GM19035 (cell line): ENCODE data around the gene COL6A2.
"Not testable (repeated sequence)": the region's sequence is repeated elsewhere in the genome, so short reads cannot be mapped to it uniquely, and the experiment has no call there.

Experiments used
- ATAC-seq: cut with Tn5 transposase; IDR thresholded peaks from one replicate; pipeline ENCODE4 v1.9.1; 2021; ENCODE audit not compliant: unreplicated experiment

COL6A2 gene

DNA sequence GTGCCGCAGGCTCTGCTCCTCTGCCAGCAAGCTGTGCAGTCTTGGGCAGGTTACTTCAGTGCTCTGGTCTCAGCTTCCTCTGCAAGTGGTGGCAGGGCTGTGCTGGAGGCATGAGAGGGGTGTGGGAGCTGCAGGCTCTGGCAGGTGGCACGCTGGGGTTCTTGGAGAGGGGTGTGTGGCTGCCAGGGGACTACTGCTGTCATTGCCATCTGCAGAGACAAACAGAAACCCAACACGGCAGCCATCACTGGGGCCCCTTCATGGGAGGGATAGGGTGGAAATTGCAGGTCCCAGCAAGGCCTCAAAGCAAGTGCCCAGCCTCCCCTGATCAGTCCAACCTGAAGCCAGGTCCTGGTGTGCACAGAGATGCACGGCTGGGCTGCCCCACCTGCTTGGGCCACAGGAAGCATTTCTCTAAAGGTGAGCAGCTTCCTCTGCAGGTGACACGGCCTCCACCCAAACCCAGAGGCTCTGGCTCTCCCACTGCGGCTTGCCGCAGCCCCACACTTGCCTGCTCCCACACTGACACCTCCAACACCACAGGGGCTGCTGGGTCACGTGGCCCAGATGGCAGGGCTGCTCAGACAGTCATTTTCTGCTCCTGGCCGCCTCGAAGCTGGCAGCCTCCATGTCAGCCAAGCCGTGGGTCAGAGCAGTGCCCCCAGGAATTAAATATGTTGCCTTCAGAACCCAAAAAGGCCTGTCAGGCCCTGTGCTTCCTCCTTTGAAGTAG is 4.1 kb upstream of the COL6A2 start:
- ATAC-seq = no peak

- ATAC-seq = no peak
Observed at GRCh38 chr21:46094401-46095082, 3.4 kb upstream of the COL6A2 start.

GRCh38 chr21:46095083-46095719 is 2.7 kb upstream of the COL6A2 start:
- ATAC-seq = no peak

DNA sequence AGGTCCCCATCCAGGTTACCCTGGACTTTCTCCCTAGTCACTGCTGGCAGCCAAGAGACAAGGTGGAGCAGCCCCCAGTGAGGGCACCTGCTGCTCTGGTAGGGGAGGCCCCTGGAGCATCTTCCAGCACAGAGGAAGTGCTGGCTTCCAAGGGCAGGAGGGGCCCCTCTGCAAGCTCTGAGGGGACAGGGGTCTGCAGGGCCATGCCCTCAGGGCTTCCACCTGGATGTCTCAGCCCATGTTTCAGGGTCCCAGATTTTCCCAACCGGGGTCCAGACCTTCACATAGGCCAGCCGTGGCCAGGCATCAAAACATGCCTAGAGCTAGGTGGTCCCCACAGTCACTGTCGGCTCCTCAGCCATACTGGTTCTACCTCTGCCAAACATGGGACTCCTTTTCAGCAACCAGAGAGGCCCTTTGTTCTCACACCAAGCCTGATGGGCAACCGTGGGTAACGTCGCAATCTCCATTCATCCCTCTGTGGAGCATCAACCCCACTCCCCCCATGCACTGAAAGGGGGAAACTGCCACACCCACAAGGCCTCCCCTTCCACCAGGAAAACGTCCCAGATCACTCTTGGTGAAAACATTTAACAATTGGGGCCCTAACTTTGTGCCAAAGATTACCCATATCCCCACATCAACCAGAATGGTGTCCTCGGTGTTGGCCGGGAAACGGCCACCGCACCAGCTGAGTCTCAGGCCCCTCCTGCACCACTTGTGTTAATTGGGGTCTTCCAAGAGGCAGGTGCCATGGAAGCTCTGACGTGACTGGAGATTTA is 1.9 kb upstream of the COL6A2 start:
- no peak for ATAC-seq

- ATAC-seq = no peak
Observed at GRCh38 chr21:46096596-46097335, 1.1 kb upstream of the COL6A2 start.

DNA sequence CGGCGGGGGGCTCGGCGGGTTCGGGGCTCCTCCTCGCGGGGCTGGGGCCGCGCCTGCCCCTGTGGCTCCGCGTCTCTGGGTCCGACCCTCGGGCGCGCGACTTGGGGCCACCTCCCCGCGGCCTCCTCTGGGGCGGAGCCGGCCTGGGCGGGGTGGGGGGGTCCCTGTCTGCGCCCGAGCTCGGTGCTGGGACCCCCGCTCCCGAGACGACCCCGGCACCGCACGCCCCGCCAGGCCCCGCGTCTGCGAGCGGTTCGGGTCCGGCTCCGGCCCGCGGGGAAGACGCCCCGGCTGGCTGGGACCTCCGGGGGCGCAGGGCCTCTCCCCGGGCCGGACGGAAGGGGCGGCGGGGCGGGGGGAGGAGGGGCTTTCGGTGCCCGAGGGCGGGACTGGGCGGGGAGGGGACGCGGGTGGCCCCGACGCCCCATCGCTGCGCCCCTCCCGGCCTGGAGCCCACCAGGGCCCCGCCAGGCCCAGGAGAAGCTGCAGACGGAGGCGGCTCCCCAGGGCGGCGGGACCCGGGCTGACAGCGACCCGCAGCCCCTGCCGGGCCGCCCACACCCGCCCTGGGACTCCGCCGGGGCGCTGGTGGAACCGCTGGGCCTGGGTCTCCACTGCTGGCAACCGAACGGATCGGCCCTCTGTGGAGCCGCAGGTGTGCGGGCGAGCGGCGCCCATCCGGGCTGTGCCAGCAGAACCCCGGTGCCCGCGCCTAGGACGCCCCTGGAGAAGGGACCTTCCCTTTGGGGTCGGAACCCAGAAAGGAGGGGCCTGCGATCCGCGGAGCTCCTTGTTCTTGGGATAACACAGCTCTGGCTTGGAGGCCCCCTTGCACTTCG is 610 bp downstream of the COL6A2 start:
- no peak for ATAC-seq

DNA sequence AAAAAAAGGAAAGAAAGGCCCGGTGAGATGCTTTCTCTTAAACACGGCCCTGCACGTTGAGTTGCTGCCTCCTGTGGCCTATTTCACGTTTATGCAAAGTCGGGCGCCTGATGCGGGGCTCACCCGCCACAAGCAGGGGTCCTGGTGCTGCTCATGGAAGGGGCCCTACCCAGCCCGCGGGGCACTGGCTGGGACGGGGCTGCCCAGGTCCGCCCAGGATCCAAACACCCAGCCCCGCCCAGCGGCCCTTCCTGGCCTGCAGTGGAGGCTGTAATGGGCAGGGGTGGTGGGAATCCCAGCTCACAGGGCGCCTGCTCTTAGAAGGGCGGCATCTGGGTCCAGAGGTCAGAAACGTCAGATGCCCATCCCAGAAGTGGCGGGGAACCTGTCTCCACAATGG is 1.6 kb downstream of the COL6A2 start:
- ATAC-seq = no peak

GRCh38 chr21:46100020-46100419 is 2.1 kb downstream of the COL6A2 start:
- no peak for ATAC-seq

DNA sequence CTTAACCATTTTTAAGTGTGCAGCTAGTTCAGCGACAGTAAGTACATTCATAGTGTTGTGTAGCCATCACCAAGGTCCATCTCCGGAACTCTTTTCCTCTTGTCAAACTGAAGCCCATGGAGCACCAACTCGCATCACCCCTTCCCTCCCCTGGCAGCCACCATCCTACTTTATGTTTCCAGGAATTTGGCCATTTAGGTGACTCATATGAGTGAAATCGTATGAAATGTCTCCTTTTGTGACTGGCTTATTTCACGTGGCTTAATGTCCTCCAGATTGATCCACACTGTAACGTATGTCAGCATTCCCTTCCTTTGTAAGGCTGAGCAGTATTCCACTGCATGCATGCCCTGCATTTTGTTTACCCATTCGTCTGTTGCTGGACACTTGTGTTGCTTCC is 2.5 kb downstream of the COL6A2 start:
- ATAC-seq = no peak

DNA sequence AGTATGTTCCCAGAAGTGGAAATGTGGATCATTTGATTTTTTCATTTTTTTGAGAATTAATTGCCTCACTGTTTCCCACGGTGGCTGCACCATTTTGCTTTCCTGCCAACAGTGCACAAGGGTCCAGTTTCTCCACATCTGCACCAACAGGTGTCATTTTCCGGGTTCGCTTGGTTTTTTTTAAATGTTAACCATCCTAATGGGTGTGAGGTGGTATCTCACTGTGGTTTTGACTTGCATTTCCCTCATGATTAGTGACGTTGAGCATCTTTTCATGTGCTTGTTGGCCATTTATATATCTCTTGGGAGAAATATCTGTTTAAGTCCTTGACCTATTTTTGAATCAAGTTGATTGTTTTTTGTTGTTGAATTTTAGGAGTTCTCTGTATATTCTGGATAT is 3.0 kb downstream of the COL6A2 start:
- no peak for ATAC-seq

GRCh38 chr21:46104104-46104503 is 6.2 kb downstream of the COL6A2 start:
- no peak for ATAC-seq

DNA sequence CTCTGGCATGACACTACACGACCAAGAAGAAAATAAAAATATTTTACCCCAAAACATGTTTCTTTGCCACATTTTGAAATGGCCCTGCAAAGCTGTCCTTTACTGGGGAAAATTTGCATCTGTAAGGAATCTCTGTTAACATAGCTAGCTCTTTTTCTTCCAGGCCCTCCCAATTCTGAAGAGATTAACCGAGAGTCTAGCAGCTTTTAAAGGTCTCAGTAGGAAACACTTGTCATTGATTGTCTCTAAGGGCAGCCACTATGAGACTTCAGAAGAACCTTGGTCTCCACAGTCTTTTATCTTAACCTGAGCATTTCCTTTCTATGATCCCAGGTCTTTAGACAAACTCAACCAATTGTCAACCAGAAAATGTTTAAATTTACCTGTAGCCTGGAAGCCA is 9.5 kb downstream of the COL6A2 start:
- not testable (repeated sequence) for ATAC-seq

- ATAC-seq = no peak
Observed at GRCh38 chr21:46108827-46109312, 11.0 kb downstream of the COL6A2 start.

GRCh38 chr21:46109313-46110221 is 11.7 kb downstream of the COL6A2 start:
- no peak for ATAC-seq

GRCh38 chr21:46110499-46111192 is 12.7 kb downstream of the COL6A2 start:
- ATAC-seq = no peak

DNA sequence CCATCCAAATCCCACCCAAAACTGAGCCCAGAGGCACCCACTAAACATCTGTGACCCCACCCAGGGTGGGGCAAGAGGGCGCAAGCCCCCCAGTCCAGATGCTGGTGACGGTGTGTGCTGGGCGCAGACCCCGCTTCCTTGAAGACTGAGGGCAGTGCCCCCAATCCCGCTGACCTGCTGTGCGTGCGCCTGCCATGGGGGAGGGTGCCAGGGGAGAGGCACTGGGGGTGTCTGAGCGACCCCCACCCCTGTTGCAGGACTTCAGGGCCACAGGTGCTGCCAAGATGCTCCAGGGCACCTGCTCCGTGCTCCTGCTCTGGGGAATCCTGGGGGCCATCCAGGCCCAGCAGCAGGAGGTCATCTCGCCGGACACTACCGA is 13.3 kb downstream of the COL6A2 start:
- ATAC-seq = no peak

DNA sequence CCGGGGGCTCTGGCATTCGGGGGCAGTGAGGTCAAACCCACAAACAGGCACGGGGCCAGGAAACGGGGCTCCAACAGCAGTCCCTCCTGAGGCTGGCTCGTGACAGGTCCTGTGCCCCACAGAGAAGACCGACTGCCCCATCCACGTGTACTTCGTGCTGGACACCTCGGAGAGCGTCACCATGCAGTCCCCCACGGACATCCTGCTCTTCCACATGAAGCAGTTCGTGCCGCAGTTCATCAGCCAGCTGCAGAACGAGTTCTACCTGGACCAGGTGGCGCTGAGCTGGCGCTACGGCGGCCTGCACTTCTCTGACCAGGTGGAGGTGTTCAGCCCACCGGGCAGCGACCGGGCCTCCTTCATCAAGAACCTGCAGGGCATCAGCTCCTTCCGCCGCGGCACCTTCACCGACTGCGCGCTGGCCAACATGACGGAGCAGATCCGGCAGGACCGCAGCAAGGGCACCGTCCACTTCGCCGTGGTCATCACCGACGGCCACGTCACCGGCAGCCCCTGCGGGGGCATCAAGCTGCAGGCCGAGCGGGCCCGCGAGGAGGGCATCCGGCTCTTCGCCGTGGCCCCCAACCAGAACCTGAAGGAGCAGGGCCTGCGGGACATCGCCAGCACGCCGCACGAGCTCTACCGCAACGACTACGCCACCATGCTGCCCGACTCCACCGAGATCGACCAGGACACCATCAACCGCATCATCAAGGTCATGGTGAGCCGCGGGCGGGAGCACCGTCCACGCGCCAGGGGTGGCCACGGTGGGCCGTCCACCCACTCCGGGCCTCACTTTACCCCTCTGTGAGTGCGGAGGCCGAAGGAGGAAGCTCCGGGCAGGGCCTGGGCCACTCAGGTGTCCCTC is 14.2 kb downstream of the COL6A2 start:
- ATAC-seq = no peak
